ENCODE data around the gene RETSAT.

DNA sequence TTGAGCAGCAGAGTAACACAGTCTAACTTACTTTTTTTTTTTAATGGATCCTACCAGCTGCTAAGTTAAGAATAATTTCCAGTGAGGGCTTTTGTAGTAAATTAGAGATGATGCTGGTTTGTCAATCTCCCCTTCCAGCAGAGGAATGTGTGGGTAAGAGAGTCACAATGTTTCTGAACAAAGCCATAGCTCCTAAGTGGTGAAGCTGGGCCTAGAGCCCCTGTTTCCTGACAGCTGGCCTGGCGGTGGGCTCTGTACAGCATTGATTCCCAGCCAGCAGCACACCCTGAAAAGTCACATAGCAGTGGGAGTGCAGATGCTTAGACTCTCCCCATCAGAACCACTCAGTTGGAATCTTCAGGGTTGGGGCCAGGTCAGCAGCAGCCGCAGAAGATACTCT lies 31.4 kb upstream of the RETSAT start:
- TF ChIP-seq, protein P1, sequence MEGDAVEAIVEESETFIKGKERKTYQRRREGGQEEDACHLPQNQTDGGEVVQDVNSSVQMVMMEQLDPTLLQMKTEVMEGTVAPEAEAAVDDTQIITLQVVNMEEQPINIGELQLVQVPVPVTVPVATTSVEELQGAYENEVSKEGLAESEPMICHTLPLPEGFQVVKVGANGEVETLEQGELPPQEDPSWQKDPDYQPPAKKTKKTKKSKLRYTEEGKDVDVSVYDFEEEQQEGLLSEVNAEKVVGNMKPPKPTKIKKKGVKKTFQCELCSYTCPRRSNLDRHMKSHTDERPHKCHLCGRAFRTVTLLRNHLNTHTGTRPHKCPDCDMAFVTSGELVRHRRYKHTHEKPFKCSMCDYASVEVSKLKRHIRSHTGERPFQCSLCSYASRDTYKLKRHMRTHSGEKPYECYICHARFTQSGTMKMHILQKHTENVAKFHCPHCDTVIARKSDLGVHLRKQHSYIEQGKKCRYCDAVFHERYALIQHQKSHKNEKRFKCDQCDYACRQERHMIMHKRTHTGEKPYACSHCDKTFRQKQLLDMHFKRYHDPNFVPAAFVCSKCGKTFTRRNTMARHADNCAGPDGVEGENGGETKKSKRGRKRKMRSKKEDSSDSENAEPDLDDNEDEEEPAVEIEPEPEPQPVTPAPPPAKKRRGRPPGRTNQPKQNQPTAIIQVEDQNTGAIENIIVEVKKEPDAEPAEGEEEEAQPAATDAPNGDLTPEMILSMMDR (IDR thresholded peaks at IDR 0.05): no peak
- no peak for TF ChIP-seq POLR2A (IDR thresholded peaks at IDR 0.05)
